ENCODE results near the gene POFUT1. TPM values are rescaled to one million over a fixed set of nuclear protein-coding genes. Genes with fewer than 3 reads are reported as not detected.
A peak's percentile ranks its signal among the peaks of the same experiment; 100 is the strongest.

The POFUT1 gene
- total and polyA plus RNA-seq, 11 donors: 12.0 to 48.5 (median 27.3) TPM

DNA sequence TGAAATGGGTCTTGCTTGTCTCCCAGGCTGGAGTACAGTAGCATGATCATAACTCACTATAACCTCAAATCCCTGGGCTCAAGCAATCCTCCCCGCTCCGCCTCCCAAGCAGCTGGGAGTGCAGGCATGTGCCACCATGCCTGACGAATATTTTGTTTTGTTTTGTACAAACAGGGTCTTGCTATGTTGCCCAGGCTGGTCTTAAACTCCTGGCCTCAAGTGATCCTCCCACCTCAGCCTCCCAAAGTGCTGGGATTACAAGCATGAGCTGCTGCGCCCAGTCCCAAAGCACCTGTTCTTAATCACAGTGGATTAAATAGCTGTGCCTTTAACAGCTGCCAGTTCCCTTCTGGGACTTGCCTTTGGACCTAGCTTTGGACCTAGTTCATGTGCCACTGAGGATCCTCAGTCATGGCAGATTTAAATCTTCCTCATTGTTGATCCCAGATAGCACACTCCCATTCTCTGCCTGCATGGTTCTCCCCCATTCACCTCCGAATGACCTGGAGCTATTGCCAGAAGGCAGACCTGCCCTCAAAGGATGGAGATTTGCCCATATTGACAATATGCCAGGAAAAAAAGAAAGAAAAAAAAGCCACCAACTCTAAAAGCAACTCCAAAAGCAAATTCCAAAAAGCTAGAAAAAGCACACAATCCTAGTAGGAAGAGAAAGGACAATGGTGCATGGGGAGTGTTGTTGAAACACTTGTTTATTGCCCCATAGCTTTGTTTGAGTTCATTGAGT is 10.6 kb downstream of the POFUT1 start:
- no peak for ATAC-seq
- H3K4me3 ChIP-seq: no peak overlapping the region
- no peak for DNase-seq
- no peak overlapping the region for H3K27ac ChIP-seq
- no peaks in the 10 kb centered on the region for H3K9me3 ChIP-seq
- TF ChIP-seq POLR2A (IDR thresholded peaks at IDR 0.05): no peak
- TF ChIP-seq, protein P1, sequence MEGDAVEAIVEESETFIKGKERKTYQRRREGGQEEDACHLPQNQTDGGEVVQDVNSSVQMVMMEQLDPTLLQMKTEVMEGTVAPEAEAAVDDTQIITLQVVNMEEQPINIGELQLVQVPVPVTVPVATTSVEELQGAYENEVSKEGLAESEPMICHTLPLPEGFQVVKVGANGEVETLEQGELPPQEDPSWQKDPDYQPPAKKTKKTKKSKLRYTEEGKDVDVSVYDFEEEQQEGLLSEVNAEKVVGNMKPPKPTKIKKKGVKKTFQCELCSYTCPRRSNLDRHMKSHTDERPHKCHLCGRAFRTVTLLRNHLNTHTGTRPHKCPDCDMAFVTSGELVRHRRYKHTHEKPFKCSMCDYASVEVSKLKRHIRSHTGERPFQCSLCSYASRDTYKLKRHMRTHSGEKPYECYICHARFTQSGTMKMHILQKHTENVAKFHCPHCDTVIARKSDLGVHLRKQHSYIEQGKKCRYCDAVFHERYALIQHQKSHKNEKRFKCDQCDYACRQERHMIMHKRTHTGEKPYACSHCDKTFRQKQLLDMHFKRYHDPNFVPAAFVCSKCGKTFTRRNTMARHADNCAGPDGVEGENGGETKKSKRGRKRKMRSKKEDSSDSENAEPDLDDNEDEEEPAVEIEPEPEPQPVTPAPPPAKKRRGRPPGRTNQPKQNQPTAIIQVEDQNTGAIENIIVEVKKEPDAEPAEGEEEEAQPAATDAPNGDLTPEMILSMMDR (IDR thresholded peaks at IDR 0.05): no peak
- peaks cover 0 to 97% (median 84%) of the 10 kb centered on the region in 9 donors for H3K36me3 ChIP-seq
- H3K4me1 ChIP-seq: peaks cover 0 to 4% (median 0%) of the 10 kb centered on the region in 12 donors
- 85 to 92% (median 90%) methylated on average over 5 of the region's 5 CpGs for WGBS, 4 donors
- H3K27me3 ChIP-seq: no peaks in the 10 kb centered on the region
- intact Hi-C loops (cut with DNase I): no loop called here

DNA sequence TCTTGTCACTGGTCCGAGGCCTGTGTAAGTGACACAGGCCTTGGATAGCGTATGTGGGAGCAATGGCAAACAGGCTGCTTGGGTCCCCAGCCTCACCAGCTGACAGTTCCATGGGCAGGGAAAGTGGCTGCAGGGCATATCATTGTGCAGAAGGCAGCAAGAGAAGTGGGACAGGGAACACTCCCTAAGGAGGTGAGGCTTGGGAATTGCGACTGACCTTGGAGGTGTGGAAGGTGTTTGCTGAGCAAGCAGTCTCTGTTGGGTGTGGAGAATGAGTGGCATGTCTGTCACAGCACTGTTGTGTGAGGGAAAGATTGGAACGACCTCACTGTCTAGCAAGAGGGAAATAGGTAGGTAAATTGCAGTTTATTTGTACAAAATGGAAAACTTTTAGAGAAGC is 16.8 kb downstream of the POFUT1 start:
- intact Hi-C loops (cut with DNase I): no loop called here
- TF ChIP-seq, protein P1 (IDR thresholded peaks at IDR 0.05): no peak
- TF ChIP-seq POLR2A (IDR thresholded peaks at IDR 0.05): no peak
- Histone ChIP-seq H3K27ac (no peak overlapping the region), H3K4me3 (no peak overlapping the region), H3K4me1 (peaks cover 0 to 22% (median 9%) of the 10 kb centered on the region in 12 donors), H3K27me3 (no peaks in the 10 kb centered on the region), H3K9me3 (no peaks in the 10 kb centered on the region), H3K36me3 (peaks cover 0 to 84% (median 61%) of the 10 kb centered on the region in 9 donors)
- DNase-seq: no peak
- no peak for ATAC-seq
- WGBS, 4 donors: 77 to 90% (median 82%) methylated on average over 4 of the region's 4 CpGs

DNA sequence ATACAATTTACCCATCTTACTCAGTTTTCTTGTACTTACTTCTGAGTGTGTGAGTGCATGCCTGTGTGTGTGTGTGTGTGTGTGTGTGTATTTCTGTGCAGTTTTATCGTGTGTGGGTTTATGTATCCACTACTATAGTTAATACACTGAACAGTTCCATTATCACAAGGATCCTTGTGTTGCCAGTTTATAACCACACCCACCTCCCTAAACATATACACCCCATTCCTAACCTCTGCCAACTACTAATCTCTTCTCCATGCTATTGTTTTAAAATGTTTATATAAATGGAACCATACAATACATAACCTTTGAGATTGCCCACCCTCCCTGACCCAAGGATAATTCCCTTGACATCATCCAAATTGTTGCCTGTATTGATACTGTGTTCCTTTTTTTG is 18.7 kb downstream of the POFUT1 start:
- intact Hi-C loops (cut with DNase I): no loop called here
- DNase-seq (no peak), ATAC-seq (no peak)
- Histone ChIP-seq H3K4me3 (no peak overlapping the region), H3K27ac (no peak overlapping the region), H3K4me1 (peaks cover 0 to 23% (median 9%) of the 10 kb centered on the region in 12 donors), H3K9me3 (no peaks in the 10 kb centered on the region), H3K36me3 (peaks cover 0 to 82% (median 55%) of the 10 kb centered on the region in 9 donors), H3K27me3 (no peaks in the 10 kb centered on the region)
- no peak for TF ChIP-seq POLR2A (IDR thresholded peaks at IDR 0.05)
- TF ChIP-seq, protein P1 (IDR thresholded peaks at IDR 0.05): no peak
- WGBS, 4 donors: 67 to 88% (median 81%) methylated on average over 1 of the region's 1 CpG

DNA sequence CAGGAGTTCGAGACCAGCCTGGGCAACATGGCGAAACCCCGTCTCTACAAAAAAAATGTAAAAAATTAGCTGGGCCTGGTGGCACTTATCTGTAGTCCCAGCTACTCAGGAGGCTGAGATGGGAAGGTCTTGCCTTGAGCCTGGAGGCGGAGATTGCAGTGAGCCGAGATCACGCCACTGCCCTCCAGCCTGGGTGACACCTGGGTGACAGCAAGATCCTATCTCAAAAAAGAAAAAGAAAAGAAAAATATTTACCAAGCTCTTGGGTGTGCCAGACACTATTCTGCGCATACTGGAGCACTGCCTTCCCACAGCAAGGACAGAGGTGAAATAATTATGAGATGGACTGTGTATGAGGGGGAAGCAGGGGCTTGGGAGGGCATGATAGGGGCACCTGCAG is 19.6 kb downstream of the POFUT1 start:
- intact Hi-C loops (cut with DNase I): no loop called here
- peaks cover 0 to 82% (median 55%) of the 10 kb centered on the region in 9 donors for H3K36me3 ChIP-seq
- H3K4me3 ChIP-seq: peak overlapping the region in 3 of 12 donors; percentile 7 to 17 (median 10)
- TF ChIP-seq, protein P1 (IDR thresholded peaks at IDR 0.05): no peak
- no peak for TF ChIP-seq POLR2A (IDR thresholded peaks at IDR 0.05)
- H3K27me3 ChIP-seq: no peaks in the 10 kb centered on the region
- ATAC-seq (peak in 3 of 4 donors; percentile 8 to 18 (median 16)), DNase-seq (no peak)
- peak overlapping the region; percentile 12 to 84 (median 67) for H3K27ac ChIP-seq
- WGBS, 4 donors: 80 to 82% (median 80%) methylated on average over 7 of the region's 7 CpGs
- H3K9me3 ChIP-seq: no peaks in the 10 kb centered on the region
- H3K4me1 ChIP-seq: peaks cover 0 to 32% (median 9%) of the 10 kb centered on the region in 12 donors

Data from heart left ventricle (tissue), 16 donors.